ENCODE data around the gene SHOC2.

Gene SHOC2

DNA sequence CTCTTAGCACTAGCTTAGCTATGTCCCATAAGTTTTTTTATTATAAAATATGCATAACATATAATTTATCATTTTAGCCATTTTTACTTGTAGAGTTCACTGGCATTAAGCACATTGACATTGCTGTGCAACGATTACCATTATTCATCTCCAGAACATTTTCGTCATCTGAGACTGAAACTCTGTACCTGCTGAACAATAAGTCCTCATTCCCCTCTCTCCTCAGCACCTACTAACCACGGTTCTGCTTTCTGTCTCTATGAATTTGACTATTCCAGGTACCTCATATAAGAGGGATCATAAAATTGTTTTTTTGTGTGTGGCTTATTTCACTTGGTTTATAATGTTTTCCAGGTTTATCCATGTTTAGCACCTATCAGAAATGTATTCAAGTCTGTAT, 64.1 kb downstream of the SHOC2 start:
- DNase-seq (ENCODE audit: low read depth in 2 of 2) = no peak

GRCh38 chr10:110985497-110986275, 66.3 kb downstream of the SHOC2 start:
- DNase-seq (ENCODE audit: low read depth in 2 of 2) = no peak

DNA sequence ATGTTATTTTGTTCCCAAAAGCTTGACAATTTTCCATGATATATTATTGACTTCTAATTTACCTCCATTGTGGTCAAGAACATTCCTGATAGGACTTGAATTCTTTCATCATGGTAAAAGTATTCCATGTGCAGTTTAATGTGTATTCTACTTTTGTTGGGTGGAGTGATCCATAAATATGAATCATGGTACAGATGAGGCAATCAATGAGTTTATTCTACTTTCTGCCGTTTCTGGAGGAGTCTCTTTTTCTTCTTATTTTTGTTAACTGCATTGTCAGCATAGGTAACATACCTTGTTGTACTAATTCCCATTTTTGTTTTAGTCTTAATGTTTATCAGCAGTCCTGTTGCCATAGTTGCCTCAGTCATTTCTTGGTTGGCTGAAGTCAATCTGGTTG, 69.6 kb downstream of the SHOC2 start:
- DNase-seq (ENCODE audit: low read depth in 2 of 2) = no peak

DNA sequence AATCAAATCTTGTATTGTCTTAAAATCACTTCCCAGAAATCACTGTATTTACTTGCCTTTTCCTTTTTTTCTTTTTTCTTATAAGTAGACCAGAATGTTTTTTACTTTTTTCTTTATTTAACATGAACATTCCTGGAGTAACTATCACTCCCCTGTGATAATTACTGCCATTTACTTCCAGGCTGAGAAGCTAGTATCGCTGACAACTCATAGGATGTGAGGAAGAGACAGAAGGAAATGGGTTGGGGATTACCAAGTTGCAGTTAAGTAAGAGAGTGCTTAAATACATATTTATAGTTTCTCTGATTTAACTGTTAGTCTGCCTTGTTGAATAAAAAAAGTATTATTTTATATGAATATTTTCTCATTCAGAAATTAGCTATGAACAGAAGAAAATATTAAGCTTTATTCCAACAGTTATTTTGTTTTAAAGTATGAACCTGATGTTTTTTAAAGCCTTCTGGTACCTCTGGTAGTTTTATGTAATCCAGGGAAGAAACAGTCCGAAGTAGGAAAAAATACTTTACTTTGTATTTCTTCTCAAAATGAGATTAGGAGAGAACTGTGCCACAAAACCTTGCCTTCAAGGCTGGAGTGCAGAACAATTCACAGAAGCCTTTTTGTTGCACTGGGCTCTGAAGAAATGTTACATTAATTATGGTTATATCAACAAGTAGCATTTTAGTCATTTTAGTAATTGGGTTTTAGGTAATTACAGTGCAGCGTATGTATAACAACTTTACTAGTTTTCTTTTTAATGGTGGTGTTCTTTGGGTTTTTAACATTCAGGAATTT, 72.8 kb downstream of the SHOC2 start:
- DNase-seq (ENCODE audit: low read depth in 2 of 2) = no peak

DNA sequence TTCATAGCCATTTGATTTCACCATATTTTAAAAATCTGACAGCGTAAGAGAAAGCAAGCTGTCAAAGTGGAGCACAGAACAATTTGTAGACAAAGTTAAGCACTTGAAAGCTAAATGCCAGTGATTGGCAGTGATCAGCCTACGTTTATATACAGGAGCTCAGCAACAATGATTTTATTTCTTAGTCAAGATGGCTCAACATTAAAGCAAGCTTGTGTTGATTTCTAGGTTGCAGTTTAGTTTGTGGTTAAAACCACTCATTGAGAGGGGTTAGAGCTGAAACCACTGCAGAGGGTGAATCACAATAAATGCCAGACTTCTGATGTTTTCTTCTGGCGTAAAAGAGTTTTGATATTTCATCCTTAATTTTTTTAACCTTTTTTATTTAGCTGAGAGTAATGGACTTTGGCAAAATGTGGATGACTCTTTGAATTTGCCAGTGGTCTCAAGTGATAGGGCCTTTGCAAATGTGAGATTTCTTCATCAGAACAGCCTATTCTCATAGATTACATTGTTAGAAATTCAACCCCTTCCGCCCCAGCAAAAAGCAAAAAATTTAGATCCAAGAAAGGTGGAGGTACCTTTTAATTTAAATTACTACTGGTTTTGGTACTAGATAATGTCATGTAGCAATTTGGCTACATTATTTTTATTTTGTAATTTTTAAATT, 73.8 kb downstream of the SHOC2 start:
- no peak for DNase-seq (ENCODE audit: low read depth in 2 of 2)

- no peak for DNase-seq (ENCODE audit: low read depth in 2 of 2)
These were observed 75.1 kb downstream of the SHOC2 start for GRCh38 chr10:110994406-110995086.

DNA sequence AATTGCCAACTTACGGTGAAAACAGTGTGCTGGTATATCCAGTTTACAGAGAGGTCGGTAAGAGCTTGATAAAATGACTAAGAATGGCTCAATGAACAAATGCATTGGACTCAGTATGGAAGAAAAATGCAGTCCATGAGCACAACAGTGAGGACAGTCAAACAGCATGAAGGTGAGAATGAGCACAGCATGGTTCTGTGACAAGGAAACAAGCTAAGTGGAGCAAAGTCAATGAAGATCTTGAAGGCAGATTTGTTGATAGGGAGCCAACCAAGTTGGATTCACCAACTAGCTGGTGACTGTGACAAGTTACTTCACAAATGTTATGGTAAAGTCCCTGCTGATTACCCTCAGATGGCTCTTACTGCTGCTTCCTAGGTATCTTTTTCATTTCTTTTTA, 75.9 kb downstream of the SHOC2 start:
- DNase-seq (ENCODE audit: low read depth in 2 of 2) = no peak

DNA sequence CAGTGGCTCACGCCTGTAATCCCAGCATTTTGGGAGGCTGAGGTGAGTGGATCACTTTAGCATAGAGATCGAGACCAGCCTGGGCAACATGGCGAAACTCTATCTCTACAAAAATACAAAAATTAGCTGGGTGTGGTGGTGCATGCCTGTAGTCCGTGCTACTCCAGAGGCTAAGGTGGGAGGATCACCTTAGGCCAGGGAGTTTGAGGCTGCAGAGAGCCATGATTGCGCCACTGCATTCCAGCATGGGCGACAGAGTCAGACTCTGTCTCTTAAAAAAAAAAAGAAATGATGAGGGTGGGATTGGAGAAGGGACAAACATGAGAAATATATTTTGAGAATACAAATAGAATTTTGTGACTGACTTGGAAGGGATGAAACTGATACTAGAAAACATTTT, 76.9 kb downstream of the SHOC2 start:
- DNase-seq (ENCODE audit: low read depth in 2 of 2) = no peak

DNA sequence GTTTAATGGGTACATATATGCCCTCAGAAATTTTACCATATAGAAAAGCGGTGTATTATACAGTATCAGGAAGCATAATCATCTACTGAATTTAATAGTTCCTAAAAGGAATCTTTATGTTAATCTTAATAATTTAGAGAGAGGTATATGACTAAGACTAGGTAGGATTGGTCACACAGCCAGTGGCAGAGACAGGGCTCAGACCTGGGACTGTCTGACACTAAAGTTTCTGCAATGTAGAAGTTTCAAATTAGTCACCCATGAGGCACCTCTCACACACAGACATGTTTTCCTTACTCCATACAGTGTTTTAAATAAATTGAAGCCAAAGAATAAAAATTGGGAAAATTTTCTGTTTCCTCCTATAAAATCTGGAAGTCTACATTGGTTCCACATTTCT, 84.6 kb downstream of the SHOC2 start:
- DNase-seq (ENCODE audit: low read depth in 2 of 2) = no peak

DNA sequence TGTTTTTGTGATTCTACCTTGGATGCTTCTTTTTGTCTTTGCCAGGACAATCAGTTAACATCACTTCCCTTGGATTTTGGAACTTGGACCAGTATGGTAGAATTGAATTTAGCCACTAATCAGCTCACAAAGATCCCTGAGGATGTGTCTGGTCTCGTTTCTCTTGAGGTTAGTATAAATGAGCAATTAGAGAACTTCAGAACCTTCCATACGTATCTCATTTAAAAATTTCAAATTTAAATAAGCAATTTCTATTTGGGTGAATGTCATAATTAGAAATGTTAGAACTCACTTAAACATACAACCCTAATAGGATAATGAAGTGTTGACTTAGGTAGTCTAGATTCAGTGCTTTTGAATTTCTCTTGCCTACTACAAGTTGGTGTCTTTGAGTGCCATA, 88.1 kb downstream of the SHOC2 start:
- no peak for DNase-seq (ENCODE audit: low read depth in 2 of 2)

GRCh38 chr10:111015181-111015580, 95.8 kb downstream of the SHOC2 start:
- DNase-seq (ENCODE audit: low read depth in 2 of 2) = no peak

DNA sequence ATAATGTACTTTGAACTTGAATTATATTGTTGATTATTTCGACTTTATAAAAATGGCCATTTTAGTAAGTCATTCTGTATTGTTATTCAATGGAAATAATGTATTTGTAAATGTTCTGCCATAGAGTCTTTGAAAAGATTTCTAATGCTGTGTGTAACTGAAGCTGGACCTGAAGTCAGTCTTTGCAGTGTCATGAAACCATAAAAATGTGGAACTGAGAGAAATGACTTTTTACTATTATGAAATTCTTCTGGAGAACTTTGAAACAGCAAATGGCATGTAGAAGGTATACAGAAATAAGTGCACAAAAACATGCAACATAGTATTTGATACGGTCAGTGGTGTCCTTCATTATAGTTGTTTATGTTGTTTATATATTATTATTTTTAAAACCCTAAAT, 97.7 kb downstream of the SHOC2 start:
- DNase-seq (ENCODE audit: low read depth in 2 of 2) = no peak

- DNase-seq (ENCODE audit: low read depth in 2 of 2) = no peak
These were observed 98.6 kb downstream of the SHOC2 start for GRCh38 chr10:111018021-111018420.

GRCh38 chr10:111023060-111023459, 103.7 kb downstream of the SHOC2 start:
- DNase-seq (ENCODE audit: low read depth in 2 of 2) = no peak

- DNase-seq (ENCODE audit: low read depth in 2 of 2) = no peak
These were observed 110.8 kb downstream of the SHOC2 start for GRCh38 chr10:111030042-111030750.

- no peak for DNase-seq (ENCODE audit: low read depth in 2 of 2)
These were observed 115.3 kb downstream of the SHOC2 start for GRCh38 chr10:111034598-111035310.

GRCh38 chr10:111035542-111035941, 116.1 kb downstream of the SHOC2 start:
- no peak for DNase-seq (ENCODE audit: low read depth in 2 of 2)

DNA sequence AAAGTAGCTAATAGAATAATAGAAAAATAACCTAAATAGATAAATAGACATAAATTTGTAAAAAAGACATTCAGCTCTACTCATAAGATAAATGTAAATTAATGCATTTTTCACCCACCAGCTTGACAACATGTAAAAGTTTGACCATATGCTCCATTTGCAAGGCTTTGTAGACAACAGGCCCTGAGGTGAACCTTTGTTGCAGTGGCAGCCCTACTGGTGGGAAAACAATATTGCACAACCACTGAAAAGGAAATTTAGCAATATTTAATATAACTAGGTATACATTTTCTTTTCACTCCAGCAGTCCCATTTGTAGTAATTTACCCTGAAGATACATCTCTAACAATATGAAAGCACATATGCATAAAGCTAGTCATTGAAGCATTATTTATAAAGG, 118.5 kb downstream of the SHOC2 start:
- DNase-seq (ENCODE audit: low read depth in 2 of 2) = no peak

DNA sequence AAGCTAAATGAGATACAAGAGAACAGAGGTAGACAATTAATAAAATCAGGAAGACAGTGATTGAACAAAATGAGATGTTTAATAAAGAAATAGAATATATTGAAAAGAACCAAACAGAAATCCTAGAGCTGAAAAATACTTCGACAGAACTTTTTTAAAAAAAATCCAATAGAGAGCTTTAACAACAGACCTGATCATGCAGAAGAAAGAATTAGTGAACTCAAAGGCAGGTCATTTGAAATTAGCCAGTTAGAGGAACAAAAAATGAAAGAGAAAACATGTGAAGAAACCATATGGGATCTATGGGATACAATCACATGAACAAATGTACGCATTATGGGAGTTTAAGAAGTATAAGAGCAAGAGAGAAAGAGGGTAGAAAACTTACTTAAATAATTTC, 120.1 kb downstream of the SHOC2 start:
- DNase-seq (ENCODE audit: low read depth in 2 of 2) = no peak

DNA sequence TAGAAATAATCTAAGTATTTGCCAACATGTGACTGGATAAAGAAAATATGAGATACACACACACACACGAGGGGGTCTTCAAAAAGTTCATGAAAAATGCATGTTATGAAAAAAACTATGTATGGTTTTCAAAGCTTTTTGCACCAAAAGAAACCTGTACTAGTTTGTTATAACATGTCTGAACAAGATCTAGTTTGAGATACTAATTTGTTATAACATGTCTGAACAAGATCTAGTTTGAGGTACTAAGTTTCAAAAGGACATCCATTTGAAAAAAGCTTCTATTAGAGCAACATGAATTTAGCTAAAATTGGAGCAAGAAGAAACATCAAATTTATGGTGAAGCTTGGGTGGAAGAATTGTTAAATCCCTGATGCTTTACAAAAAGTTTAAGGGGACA, 137.6 kb downstream of the SHOC2 start:
- no peak for DNase-seq (ENCODE audit: low read depth in 2 of 2)

All from stimulated activated CD4-positive, alpha-beta T cell treated with anti-CD3 and anti-CD28 coated beads, Interleukin-4, amount 100 ng/mL, for 48 hours (primary cell).